ENCODE measurements around the gene RABGAP1.

The RABGAP1 gene

GRCh38 chr9:123138163-123138562, 197.3 kb downstream of the RABGAP1 start:
- Histone ChIP-seq H3K27ac (ENCODE audit: extremely low read depth, low read depth, low read length) (no peak overlapping the region), H3K4me1 (ENCODE audit: control insufficient read depth, insufficient read depth, low read length) (no peaks in the 10 kb centered on the region), H3K4me3 (ENCODE audit: low read depth, low read length) (no peak overlapping the region), H3K9me3 (ENCODE audit: control insufficient read depth, insufficient read depth, low read depth, low read length) (no peaks in the 10 kb centered on the region), H3K36me3 (ENCODE audit: control insufficient read depth in 2 of 2, insufficient read depth in 1 of 2, low read length in 2 of 2) (peaks cover 0 to 4% of the 10 kb centered on the region in 2 experiments; a peak in 2 of 3 replicates)
- TF ChIP-seq ZNF157 (tag by site-specific recombination; IDR thresholded peaks at IDR 0.05), result no peak
- no peak for TF ChIP-seq ZNF48 (tag by site-specific recombination; IDR thresholded peaks at IDR 0.05)
- no peak for TF ChIP-seq ZNF146 (tag by site-specific recombination; IDR thresholded peaks at IDR 0.05)
- TF ChIP-seq ZBTB21 (tag by site-specific recombination; IDR thresholded peaks at IDR 0.05), result no peak
- TF ChIP-seq ZNF548 (tag by site-specific recombination; IDR thresholded peaks at IDR 0.05), result no peak
- no peak for TF ChIP-seq ZNF169 (tag by site-specific recombination; IDR thresholded peaks at IDR 0.05)
- ChIA-PET CTCF (no interaction called here), POLR2A (no interaction called here)

- Histone ChIP-seq H3K9me3 (ENCODE audit: control insufficient read depth, insufficient read depth, low read depth, low read length) (no peaks in the 10 kb centered on the region), H3K27ac (ENCODE audit: extremely low read depth, low read depth, low read length) (no peak overlapping the region), H3K4me1 (ENCODE audit: control insufficient read depth, insufficient read depth, low read length) (no peaks in the 10 kb centered on the region), H3K36me3 (ENCODE audit: control insufficient read depth in 2 of 2, insufficient read depth in 1 of 2, low read length in 2 of 2) (peaks cover 4 to 11% of the 10 kb centered on the region in 2 experiments; a peak in 2 of 3 replicates), H3K4me3 (ENCODE audit: low read depth, low read length) (no peak overlapping the region)
- ChIA-PET CTCF (interaction anchor here (0.6 kb wide), 1 partner anchor 142 kb away, joined by 3 read pairs; no protein-coding TSS in a partner anchor), POLR2A (no interaction called here)
- no peak for TF ChIP-seq PRDM2 (tag by site-specific recombination; IDR thresholded peaks at IDR 0.05; ENCODE audit: borderline replicate concordance)
- no peak for TF ChIP-seq ZNF623 (tag by site-specific recombination; IDR thresholded peaks at IDR 0.05)
- no peak for TF ChIP-seq ZNF274 (IDR thresholded peaks at IDR 0.05; ENCODE audit: low read length)
- no peak for TF ChIP-seq ZNF274 (tag by site-specific recombination; IDR thresholded peaks at IDR 0.05; ENCODE audit: borderline replicate concordance)
- no peak for TF ChIP-seq ZNF561 (tag by site-specific recombination; IDR thresholded peaks at IDR 0.05; ENCODE audit: borderline replicate concordance)
- no peak for TF ChIP-seq ZBTB10 (tag by site-specific recombination; IDR thresholded peaks at IDR 0.05)
- no peak for TF ChIP-seq ZNF677 (tag by site-specific recombination; IDR thresholded peaks at IDR 0.05)
- no peak for TF ChIP-seq ZNF571 (tag by site-specific recombination; IDR thresholded peaks at IDR 0.05)
- TF ChIP-seq ZNF426 (tag by site-specific recombination; IDR thresholded peaks at IDR 0.05), result no peak
- TF ChIP-seq ZNF302 (tag by site-specific recombination; IDR thresholded peaks at IDR 0.05; ENCODE audit: low read depth), result no peak
- no peak for TF ChIP-seq ZNF121 (tag by site-specific recombination; IDR thresholded peaks at IDR 0.05)
- TF ChIP-seq PRDM4 (tag by site-specific recombination; IDR thresholded peaks at IDR 0.05), result no peak
- no peak for TF ChIP-seq ZNF518A (tag by site-specific recombination; conservative IDR thresholded peaks at IDR 0.05; ENCODE audit: low read depth)
- no peak for TF ChIP-seq ZNF626 (tag by site-specific recombination; IDR thresholded peaks at IDR 0.05)
These were observed 208.2 kb downstream of the RABGAP1 start for GRCh38 chr9:123149067-123149466.

Data from HEK293 (cell line).